DMS153 (cell line): Measurements from ENCODE around the gene PICK1.
A peak's percentile ranks its signal among the peaks of the same experiment; 100 is the strongest.

Experiments used
- DNase-seq: peaks from one replicate; lab custom pipeline; 2025; lab: John Stamatoyannopoulos, UW

PICK1 gene

DNA sequence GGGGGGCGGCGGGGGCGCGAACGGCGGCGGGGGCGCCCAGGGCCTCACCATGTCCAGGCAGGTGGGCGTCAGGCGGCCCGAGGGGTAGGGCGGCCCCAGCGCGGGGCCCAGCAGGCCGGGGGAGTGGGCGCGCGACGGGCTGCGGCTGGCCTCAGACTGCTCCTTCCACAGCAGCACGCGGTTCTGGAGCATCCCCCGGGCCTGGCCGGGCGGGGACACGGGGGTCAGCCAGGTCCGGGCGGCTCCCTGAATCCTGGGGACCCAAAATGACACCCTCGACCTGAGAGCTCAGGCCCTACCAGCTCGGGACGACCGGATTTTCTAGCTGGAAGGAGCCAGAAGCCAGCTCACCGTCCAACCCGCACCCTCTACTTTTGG, 32.3 kb downstream of the PICK1 start:
- DNase-seq, result no peak

DNA sequence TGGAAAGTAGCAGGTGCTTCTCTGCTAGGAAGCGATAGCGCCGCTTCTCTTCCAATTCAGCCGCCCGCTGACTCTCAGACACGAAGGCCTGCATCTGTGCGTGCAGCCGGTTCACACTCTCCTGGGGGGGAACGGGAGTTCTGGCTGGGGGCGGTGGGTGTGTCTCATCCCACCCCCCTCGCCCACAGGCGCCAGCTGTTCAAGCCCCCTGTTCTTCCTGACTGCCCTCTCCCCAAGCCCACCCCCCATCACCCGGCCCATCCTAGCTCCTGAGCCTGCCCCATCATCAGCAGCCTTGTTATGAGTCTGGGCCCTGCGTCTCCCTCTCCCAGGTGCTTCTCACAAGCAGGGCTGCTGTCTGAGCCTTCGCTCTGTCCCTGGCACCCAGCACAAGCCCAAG, 39.9 kb downstream of the PICK1 start:
- no peak for DNase-seq

DNA sequence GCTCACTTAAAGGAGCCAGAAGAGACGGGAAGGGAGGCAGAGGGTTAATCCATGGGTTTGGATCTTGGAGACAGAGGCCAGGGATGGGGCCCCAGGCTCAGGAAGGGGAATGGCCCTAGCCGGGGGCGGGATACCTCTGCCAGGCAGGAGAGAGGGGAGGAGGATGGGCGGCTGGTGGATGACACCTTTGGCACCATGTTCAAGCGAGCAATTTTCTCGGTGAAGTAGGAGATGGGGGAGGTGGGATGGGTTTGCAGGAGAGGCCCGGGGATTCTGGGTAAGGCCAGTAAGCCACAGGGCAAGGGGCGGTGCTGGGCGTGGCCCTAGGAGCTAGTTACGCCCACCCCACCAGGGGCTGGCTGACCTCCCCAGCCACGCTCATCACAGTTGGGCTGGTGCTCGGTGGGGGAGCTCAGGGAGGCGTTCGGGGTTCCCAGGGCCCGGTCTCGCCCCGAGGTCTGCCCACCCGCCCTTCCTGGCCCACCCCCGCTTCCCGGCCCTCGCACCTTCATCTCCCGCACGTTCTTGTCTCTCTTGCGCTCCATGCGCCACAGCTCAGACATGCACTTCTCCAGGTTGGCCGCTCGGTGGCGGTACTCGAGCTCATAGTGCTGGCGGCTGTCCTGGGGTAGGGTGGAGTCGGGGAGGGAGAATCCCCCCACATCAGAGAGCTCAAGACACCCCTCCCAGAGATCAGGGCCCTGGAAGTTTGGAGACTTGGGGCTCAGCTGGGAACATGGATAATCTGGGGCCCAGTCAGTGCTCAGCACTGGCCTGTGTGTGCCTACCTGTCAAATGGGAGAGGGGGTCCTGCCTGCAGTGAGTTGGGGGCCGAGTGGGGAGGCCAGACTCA, 40.6 kb downstream of the PICK1 start:
- DNase-seq, result no peak

DNA sequence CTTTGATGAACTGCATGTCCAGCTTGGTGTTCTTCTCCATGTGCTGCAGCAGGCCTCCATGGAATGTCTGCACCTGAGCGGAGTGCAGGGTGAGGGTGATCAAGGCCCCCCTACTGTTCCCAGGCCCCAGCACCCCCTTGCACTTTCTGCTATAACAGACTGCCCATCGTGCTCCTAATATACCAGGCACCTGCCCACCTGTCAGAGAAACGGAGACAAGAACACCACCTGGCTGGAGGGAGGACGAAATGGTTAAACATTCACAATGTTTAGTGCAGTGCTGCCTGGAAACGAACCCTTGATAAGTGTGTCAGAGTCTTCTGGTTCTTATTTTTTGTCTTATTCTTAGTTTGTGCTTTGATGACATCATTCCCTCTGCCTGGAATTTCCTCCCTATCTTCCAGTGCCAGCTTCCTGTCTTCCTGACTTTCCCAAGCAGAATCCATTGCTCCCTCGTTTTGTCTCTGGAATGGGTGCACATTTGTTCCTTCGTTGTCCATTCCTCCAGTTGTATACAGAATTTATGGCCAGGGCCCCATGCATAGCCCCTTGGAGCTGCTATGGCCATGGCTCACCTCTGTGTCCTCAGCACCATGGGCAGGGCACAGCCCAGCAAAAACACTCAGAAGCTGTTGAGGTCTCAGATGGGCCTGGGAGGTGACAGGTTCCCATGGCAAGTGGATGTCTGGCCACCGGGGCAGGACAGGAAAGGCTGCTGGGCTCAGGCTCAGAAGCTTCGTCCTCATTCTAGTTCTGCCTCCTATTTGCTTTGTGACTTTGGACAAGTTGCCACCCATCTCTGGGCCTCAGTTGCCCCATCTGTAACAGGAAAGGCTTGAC, 41.4 kb downstream of the PICK1 start:
- DNase-seq, result no peak

DNA sequence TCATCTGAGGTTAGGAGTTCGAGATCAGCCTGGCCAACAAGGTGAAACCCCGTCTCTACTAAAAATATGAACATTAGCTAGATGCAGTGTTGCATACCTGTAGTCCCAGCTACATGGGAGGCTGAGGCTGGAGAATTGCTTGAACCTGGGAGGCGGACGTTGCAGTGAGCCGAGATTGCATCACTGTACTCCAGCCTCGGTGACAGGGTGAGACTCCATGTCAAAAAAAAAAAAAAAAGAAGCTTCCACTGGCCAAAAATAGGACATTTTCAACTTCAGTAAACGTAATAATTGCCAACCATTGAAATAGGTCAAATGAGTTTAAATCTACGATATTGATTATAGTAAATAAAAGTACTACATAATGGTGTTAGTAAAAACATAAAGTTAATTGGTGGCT, 46.4 kb downstream of the PICK1 start:
- no peak for DNase-seq

DNA sequence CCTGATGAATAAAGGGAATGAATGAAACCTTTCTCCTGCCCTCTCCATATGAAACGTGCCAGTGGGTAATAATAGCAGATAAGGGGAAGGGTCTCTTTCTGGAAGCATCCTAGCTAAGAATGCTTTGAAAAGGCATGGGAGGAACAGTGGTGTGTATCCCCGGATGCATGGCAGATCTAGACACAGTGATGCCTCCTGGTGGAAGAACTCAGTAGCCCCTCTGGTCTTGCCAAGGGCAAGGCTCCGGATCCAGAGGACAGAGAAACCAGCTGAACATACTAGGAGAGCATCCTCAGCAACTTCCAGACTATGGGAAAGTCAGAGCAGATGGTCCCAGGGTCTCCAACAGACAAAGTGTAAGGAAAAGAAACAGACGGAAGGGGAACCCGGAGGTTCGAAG, 46.9 kb downstream of the PICK1 start:
- no peak for DNase-seq

DNA sequence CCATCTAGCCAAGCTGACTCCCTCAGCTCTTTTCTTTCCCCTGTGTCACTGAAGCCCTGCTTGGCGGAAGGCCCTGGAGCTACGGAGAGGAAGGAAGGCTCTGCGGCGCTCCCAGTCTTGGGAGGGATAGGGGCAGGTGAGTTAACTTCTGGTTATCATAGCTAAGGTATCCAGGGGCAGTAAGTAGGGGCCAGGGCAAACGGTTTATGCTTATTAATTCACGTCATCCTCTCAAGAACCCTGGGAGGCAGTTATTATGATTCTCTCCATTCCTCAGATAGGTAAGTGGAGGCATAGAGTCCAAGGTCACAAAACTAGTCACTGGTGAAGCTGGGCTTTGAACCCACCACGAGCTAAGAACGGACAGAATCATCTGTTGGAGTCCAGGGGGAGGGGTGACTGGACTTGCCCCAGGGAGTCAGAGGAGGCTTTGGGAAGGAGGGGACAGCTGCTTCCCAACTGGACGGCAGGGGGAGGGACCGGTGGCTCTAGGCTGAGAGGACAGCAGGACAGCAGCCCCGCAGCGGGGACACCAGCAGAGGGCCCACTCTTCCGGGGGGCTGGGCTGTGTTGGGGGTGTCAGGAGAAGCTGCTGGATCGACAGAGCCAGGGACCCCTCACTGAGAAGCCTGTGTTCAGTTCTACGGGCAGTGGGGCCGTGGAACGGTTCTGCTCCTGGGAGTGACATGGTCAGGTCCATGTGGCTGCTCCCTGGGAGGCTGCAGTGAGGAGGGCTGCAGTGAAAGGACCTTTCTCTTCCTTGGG, 49.8 kb downstream of the PICK1 start:
- DNase-seq, result no peak

DNA sequence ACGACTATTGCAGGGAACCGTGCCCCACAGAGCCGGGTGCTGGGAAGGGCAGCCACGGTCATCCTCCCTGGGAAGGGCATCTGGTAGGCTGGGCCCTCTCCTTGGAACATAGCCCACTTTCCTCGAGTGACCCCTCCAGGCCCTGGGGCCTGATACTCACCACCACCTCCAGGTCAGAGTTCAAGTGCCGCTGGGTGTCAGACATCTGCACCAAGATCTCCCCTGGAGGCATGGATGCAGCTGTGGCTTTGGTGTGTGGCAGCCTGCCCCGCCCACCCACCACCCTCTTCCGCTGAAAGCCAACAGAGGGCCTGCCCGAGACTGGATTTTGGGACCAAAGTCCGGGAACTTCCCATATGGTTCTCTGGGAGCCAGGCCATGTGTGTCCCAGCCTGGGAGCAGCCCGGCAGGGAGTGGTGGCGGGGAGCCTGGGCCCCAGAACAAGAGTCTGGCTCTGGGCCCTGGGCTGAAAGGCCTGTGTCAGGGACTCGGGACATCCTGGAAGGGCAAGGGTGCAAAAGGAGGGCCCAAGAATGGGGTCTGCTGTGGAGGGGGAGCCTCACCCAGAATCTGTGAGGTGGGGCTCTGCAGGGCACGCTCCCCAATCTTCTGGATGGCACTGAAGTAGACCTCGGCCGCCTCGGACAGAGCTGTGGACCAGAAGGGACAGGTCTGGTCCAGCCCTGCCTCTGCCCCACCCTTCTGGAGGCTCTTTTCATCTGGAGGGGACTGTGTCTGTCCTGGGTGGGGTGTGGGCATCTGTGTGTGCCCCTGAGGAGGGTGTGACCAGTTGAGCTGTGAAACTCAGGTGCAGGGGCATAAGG, 50.7 kb downstream of the PICK1 start:
- no peak for DNase-seq

DNA sequence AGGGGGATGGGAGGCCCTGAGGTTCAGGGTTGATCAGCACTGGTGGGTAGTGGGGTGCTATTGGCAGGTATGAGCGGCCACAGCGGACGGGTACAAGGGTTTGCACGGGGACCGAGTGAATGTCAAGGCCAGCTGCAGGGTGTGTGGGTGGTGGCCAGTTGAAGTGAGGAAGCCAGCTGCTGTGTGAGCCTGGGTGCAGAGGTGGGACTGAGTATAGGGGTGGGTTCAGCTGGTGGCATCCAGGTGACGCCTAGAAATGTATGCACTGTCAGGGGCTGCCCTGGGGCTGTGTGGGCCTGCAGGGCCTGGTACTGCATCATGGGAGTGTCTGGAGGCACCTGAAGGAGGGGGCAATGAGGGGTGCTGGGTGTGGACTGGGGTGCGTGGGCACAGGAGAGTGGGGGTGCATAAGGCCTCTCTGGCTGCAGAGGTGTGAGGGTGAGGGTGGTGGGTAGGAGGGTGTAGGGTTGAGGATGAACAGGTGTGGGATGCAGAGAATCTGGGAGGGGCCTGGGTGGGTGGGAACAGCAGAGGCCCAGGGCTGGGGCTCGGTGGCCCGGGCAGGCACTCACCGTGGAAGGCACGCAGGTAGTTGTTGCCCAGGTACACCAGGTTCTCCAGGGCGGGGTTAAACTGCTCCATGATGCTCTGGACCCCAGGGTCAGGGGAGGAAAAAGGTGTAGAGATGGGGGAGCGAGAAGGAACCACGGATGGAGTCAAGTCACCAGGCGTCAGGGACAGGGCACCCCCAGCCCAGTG, 51.5 kb downstream of the PICK1 start:
- no peak for DNase-seq

DNA sequence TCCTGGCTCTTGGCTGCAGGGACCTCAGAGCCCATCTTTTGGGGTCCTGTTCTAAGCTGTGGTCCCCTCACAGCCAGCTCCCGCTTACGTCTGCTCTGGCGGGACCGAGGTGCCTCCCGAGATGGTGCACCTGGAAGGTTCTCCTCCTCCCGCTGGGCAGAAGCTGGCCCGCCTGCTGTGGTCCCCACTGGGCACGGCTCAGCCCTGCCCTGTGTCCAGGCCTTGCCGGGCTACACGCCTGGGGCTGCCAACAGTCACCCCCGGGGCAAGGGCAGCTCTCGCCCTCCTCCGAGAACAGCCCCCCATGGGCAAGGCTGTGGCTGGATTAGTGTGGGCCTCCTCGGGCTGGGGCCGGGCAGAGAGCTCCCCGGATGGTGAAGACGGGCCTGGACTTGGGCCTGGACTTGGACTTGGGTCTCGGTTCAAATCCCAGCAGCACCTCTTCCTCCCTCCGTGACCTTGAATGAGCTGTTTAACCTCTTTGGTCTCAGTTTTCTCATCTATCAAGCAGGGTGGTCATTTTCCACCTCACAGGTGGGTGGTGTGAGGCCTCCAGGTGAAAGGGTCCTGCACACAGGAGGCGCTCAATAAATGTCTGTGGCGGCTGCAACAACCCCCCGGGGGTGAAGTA, 52.3 kb downstream of the PICK1 start:
- no peak for DNase-seq

DNA sequence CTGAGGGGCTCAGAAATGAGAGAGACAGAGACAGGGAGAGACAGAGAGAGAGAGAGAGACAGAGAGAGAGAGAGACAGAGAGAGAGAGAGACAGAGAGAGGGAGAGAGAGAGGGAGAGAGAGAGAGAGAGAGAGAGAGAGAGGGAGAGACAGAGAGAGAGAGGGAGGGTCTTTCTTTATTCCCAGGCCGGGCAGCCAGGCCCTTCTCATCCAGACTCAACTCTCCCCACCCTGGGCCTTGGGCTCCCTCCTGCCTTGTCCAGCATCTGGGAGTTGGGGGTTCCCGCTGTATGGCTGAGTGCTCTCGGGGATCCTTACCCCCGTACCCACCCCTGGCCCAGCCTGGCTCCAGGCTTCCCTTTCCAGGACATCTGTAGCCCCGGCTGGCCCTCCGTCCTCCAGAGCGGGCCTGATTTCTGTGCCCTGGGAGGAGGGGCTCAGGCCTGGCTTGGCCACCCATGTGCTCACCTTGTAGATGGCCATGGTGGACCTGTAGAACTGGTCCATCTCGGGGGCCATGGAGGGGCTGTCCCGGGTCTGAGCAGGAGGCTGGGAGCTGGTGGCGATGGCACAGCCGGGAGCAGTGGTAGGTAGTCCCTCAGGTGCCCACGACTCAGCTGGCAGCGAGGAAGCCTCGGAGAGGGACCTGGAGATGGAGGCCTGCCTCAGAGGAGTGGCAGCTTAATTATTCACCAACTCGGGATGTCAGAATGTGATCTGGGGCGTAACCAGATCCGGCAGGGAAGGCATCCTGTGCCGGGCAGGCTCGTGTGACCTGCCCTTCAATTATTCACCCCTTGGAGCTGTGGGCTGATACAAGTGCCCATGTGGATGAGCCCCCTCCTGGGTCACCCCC, 53.0 kb downstream of the PICK1 start, which contains the start of gene BAIAP2L2:
BAIAP2L2 (minus strand) TSS at position 677 of the 855 bp plus-strand sequence; CDS start at position 518, 159 bp downstream.
- no peak for DNase-seq

DNA sequence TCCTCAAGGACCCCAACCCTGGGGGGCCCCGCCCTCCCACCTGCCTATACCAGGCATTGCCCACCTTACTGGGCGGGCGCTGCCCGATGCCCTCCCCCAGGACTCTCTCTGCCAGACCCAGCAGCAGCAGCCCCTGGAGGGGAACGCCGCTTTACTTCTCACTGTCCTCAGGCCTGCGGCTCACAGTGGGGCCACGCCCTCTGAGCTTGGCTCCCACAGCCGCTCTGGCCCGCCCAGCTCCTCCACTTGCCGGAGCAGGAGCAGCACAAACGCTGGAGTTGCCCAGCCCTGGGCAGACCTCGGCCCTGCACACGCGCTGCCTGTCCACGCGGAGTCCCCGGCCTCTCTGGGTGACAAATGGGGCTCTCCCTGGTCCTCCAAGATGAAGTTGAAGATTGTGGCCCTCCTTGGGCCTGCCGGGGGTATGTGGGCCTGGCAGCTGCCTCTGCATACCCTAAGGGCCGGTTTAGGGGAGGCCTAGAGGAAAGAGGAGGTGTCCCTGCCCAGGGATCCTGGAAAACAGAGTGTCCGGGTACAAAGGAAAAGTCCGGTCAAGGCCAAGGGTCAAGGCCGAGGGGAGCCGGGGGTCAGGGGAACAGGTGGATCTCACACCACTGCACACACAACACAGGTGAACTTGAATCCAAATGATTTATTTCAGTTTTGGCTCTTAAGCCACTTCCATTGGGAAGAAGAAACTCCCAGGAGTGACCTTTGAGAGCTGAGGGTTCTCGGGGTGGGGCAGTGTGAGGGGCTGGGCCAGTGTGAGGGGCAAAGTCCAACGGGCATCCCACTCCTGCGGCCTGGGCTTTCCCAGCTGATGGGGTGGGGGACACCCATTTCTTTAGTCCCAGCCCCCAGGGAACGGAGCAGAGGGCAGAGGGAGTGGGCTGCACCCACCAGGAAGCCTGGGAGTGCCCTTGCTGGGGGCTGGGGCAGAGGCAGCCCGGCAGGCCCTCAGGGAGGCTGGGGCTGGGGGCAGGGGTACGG, 54.0 kb downstream of the PICK1 start:
- DNase-seq, result no peak

DNA sequence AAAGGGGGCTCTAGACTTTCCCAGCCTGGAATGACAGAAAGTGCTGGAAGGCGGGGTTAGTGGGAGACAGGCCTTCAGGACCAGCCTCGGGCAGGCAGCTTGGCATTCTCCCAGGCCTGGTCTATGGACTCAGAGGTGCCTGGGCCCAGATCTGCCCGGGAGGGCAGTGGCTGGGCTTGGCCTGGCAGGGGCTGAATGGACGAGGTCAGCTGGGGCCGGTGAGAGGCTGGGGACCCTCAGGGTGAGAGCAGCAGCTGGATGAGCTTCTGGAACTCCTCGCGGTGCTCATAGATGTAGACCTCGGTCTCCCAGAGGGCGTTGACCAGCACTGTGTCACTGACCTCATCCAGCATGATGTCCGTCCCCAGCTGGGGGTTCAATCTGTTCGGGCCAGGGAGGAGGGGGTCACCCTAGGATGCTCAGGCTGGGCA, 54.7 kb downstream of the PICK1 start:
- no peak for DNase-seq

DNA sequence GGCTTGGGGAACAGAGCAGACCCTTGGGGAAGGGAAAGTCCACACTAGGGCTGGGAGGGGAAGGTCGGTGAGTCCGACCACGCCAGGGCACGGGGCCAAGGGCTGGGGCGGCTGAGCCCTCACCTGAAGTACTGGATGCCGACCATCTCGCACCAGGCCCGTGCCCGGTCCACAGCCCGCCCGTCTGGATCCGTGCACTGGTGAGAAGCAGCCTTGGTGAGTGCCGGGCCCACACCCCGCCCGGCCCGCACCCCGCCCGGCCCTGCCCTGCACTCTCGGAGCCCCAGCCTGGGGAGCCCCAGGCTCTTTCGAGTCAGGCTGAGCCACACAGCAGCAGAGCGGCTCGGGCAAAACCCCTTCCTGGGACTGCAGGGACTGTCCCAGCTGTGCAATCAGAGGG, 55.2 kb downstream of the PICK1 start:
- DNase-seq, result no peak

DNA sequence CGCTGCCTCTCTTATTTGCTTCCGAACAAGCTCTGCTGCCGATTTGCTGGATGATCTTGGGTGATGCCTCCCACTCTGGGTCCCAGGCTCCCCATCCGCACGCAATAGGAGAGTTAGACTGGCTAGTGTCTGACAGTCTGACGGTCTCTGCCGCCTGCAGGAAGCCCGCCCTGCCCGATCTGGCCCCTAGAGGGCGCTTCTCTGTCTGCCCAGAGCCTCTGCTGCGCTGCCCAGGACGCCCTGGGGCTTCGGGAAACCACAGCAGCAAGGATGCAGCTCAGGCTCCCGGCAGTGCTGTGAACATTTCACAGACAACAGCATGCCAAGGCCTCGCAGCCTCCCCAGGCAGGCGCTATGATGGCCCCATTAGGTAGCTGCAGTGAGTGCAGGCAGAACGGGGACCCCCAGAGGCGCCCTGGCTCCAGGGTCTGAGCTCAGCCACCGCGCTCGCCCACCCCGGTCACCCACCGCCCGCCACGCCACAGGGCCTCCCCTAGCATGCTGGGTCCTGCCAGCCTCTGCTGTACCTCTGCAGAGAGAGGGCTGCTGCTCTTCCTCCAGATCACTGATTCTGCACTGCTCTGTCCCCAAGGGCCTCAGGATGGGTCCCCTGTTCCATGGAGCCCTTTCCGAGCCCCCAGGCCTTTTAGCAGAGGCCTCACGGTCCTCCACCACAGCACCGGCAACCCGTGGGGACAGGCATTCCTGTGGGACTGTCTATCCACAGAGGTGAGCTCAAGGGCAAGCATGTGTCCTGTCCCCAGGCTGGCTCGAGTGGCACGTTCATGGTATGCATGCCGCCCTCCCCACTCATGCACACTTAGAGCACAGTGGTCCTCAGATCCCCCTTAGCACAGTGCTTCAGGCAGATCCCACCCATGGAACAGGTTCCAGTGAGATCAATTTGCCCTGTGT, 57.5 kb downstream of the PICK1 start:
- DNase-seq, result peak; percentile 55

DNA sequence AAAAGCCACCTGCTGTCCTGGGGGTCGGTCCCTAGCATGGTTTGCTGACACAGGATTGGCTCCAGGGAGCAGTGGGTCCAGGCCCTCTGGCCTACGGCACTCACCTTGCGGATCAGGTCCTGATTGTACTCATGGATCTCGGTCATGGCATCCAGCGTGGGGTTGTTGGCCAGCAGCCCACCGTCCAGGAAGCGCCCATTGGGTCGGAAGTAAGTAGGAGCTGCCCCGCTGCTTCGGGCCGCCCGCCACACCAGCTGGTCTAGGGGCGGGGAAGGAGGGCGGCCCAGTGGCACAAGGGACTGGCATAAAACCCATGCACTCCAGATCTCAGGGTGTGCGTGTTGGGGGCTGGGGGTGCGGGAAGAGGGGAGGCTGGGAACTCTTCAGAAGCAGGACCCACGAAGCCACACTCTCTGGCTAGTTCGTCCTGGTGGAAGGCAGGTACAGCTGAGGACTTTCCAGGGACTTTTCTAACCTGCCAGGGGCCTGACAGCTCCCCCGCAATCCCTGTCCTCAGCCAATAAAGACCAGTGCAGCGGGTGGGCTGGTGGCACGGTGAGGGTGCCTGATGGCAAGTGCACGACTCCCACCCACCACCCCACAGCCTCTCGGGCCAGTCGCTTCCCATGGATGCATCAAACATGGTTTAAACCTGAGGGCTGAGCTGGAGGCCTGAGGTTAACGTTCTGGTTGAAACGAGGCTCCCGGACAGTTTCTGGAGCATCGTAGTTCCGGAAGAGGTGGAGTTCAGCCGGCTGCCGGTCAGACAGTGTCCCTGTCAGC, 58.4 kb downstream of the PICK1 start:
- DNase-seq, result no peak
